DOHH2 (cell line): ENCODE data around the gene TTC28.

Experiments
- H3F3A ChIP-seq: fragments of 200-600 bp; sonication (generic), shearing (Covaris generic); 2 replicates; pipeline ENCODE4 v1.6.0; 2016; ENCODE audit warnings: antibody characterized with exemption, mild to moderate bottlenecking; ENCODE audit not compliant: control insufficient read depth, insufficient read depth
- H3K27ac ChIP-seq: fragments of 200-600 bp; sonication (generic); 2 replicates; pipeline ENCODE4 v1.5.1; 2014; ENCODE audit warnings: low read depth, mild to moderate bottlenecking, low read length, moderate library complexity
- H3K27me3 ChIP-seq: fragments of 200-600 bp; sonication (generic); 2 replicates; pipeline ENCODE4 v1.6.1; 2014; ENCODE audit warnings: mild to moderate bottlenecking, low read length, mixed read lengths; ENCODE audit not compliant: control insufficient read depth
- H3K36me3 ChIP-seq: fragments of 200-600 bp; sonication (generic); 2 replicates; pipeline ENCODE4 v1.6.1; 2014; ENCODE audit warnings: mild to moderate bottlenecking, low read length, moderate library complexity, mixed read lengths; ENCODE audit not compliant: control insufficient read depth
- H3K4me1 ChIP-seq: fragments of 200-600 bp; sonication (generic); 2 replicates; pipeline ENCODE4 v1.6.1; 2014; ENCODE audit warnings: mild to moderate bottlenecking, low read length, mixed read lengths; ENCODE audit not compliant: control insufficient read depth
- H3K4me2 ChIP-seq: fragments of 200-600 bp; sonication (generic); 2 replicates; pipeline ENCODE4 v1.6.0; 2014; ENCODE audit warnings: mild to moderate bottlenecking, low read length, moderate library complexity
- H3K4me3 ChIP-seq: fragments of 200-600 bp; sonication (generic); 2 replicates; pipeline ENCODE4 v1.5.1; 2014; ENCODE audit warnings: mild to moderate bottlenecking, low read length, mixed read lengths
- H3K79me2 ChIP-seq: fragments of 200-600 bp; sonication (generic); 2 replicates; pipeline ENCODE4 v1.6.1; 2014; ENCODE audit warnings: mild to moderate bottlenecking, low read length, mixed read lengths; ENCODE audit not compliant: control insufficient read depth
- H3K9me2 ChIP-seq: fragments of 200-600 bp; sonication (generic); replicated peaks from 2 replicates; pipeline ENCODE4 v1.6.1; 2014; ENCODE audit warnings: mild to moderate bottlenecking, low read length, mixed read lengths; ENCODE audit not compliant: control insufficient read depth
- H3K9me3 ChIP-seq: fragments of 200-600 bp; sonication (generic); 2 replicates; pipeline ENCODE4 v1.6.1; 2014; ENCODE audit warnings: antibody characterized with exemption, low read length, mixed read lengths; ENCODE audit not compliant: control insufficient read depth, insufficient read depth
- H4K20me1 ChIP-seq: fragments of 200-600 bp; sonication (generic); 2 replicates; pipeline ENCODE4 v1.6.0; 2014; ENCODE audit warnings: low read depth, mild to moderate bottlenecking, antibody characterized with exemption, low read length, moderate library complexity; ENCODE audit not compliant: control insufficient read depth, insufficient read depth
- CTCF ChIP-seq: fragments of 200-600 bp; sonication (generic); IDR thresholded peaks from one replicate; pipeline ENCODE4 v1.5.1; 2014; ENCODE audit warnings: antibody characterized with exemption, mild to moderate bottlenecking, low read depth, low read length; ENCODE audit not compliant: poor library complexity, severe bottlenecking
- EZH2phosphoT487 ChIP-seq: fragments of 200-600 bp; sonication (generic); IDR thresholded peaks from 2 replicates; pipeline ENCODE4 v1.6.1; 2017; ENCODE audit warnings: borderline replicate concordance, mild to moderate bottlenecking, antibody characterized with exemption, low read length, moderate library complexity, mixed read lengths

Gene TTC28

GRCh38 chr22:27986459-27986858, 693.2 kb downstream of the TTC28 start:
- H3K4me3 ChIP-seq = no peak overlapping the region
- H3K9me3 ChIP-seq = no peaks in the 10 kb centered on the region
- no peaks in the 10 kb centered on the region for H3K9me2 ChIP-seq
- H3K79me2 ChIP-seq = no peaks in the 10 kb centered on the region
- no peaks in the 10 kb centered on the region for H4K20me1 ChIP-seq
- TF ChIP-seq CTCF (no peak), EZH2phosphoT487 (no peak)
- no peak overlapping the region for H3K4me2 ChIP-seq
- no peaks in the 10 kb centered on the region for H3K36me3 ChIP-seq
- H3K4me1 ChIP-seq = peaks cover 2% of the 10 kb centered on the region; the same call in 1 of the 2 replicates
- no peak overlapping the region for H3K27ac ChIP-seq
- H3F3A ChIP-seq = no peaks in the 10 kb centered on the region
- no peaks in the 10 kb centered on the region for H3K27me3 ChIP-seq

- TF ChIP-seq CTCF (no peak), EZH2phosphoT487 (no peak)
- Histone ChIP-seq H3F3A (no peaks in the 10 kb centered on the region), H3K4me2 (no peak overlapping the region), H4K20me1 (no peaks in the 10 kb centered on the region), H3K79me2 (no peaks in the 10 kb centered on the region), H3K9me2 (no peaks in the 10 kb centered on the region), H3K27ac (no peak overlapping the region), H3K27me3 (no peaks in the 10 kb centered on the region), H3K36me3 (no peaks in the 10 kb centered on the region), H3K4me3 (no peak overlapping the region), H3K9me3 (no peaks in the 10 kb centered on the region), H3K4me1 (no peaks in the 10 kb centered on the region)
Observed at GRCh38 chr22:27985323-27986275, 694.0 kb downstream of the TTC28 start.

- no peaks in the 10 kb centered on the region for H3K9me3 ChIP-seq
- H3K4me2 ChIP-seq = no peak overlapping the region
- no peaks in the 10 kb centered on the region for H4K20me1 ChIP-seq
- no peaks in the 10 kb centered on the region for H3K9me2 ChIP-seq
- no peaks in the 10 kb centered on the region for H3F3A ChIP-seq
- no peaks in the 10 kb centered on the region for H3K36me3 ChIP-seq
- TF ChIP-seq CTCF (no peak), EZH2phosphoT487 (no peak)
- no peak overlapping the region for H3K4me3 ChIP-seq
- H3K79me2 ChIP-seq = no peaks in the 10 kb centered on the region
- H3K4me1 ChIP-seq = no peaks in the 10 kb centered on the region
- H3K27me3 ChIP-seq = no peaks in the 10 kb centered on the region
- no peak overlapping the region for H3K27ac ChIP-seq
Observed at GRCh38 chr22:27984723-27985122, 694.9 kb downstream of the TTC28 start.
